Measurements from ENCODE around the gene TCF12.
"Not testable (repeated sequence)": the region's sequence is repeated elsewhere in the genome, so short reads cannot be mapped to it uniquely, and the experiment has no call there.

TCF12 gene

GRCh38 chr15:56982987-56983386 is 64.5 kb downstream of the TCF12 start:
- DNase-seq: no peak

GRCh38 chr15:56984681-56985481 is 66.4 kb downstream of the TCF12 start:
- no peak for DNase-seq

- no peak for DNase-seq
These were observed 67.4 kb downstream of the TCF12 start for GRCh38 chr15:56985856-56986255.

GRCh38 chr15:56987286-56987685 is 68.8 kb downstream of the TCF12 start:
- DNase-seq: no peak

GRCh38 chr15:56988219-56988618 is 69.8 kb downstream of the TCF12 start:
- no peak for DNase-seq

- no peak for DNase-seq
These were observed 71.0 kb downstream of the TCF12 start for GRCh38 chr15:56989411-56989924.

- no peak for DNase-seq
These were observed 72.6 kb downstream of the TCF12 start for GRCh38 chr15:56991017-56991416.

- DNase-seq: no peak
These were observed 74.3 kb downstream of the TCF12 start for GRCh38 chr15:56992725-56993124.

- DNase-seq: no peak
These were observed 75.8 kb downstream of the TCF12 start for GRCh38 chr15:56994280-56994679.

GRCh38 chr15:56996093-56996492 is 77.6 kb downstream of the TCF12 start:
- DNase-seq: no peak

GRCh38 chr15:56996746-56997470 is 78.5 kb downstream of the TCF12 start:
- no peak for DNase-seq

GRCh38 chr15:57003418-57003817 is 85.0 kb downstream of the TCF12 start:
- no peak for DNase-seq

GRCh38 chr15:57005244-57005643 is 86.8 kb downstream of the TCF12 start:
- no peak for DNase-seq

- DNase-seq: not testable (repeated sequence)
These were observed 89.4 kb downstream of the TCF12 start for GRCh38 chr15:57007797-57008196.

- no peak for DNase-seq
These were observed 92.3 kb downstream of the TCF12 start for GRCh38 chr15:57010724-57011123.

- DNase-seq: no peak
These were observed 94.1 kb downstream of the TCF12 start for GRCh38 chr15:57012556-57012955.

- DNase-seq: not testable (repeated sequence)
These were observed 96.5 kb downstream of the TCF12 start for GRCh38 chr15:57014896-57015295.

- DNase-seq: no peak
These were observed 96.9 kb downstream of the TCF12 start for GRCh38 chr15:57015360-57015759.

- no peak for DNase-seq
These were observed 97.5 kb downstream of the TCF12 start for GRCh38 chr15:57015897-57016296.

GRCh38 chr15:57017024-57017423 is 98.6 kb downstream of the TCF12 start:
- DNase-seq: no peak

- DNase-seq: no peak
These were observed 99.7 kb downstream of the TCF12 start for GRCh38 chr15:57018151-57018550.

GRCh38 chr15:57019496-57020160 is 101.2 kb downstream of the TCF12 start:
- DNase-seq: no peak

- no peak for DNase-seq
These were observed 107.0 kb downstream of the TCF12 start for GRCh38 chr15:57025264-57025926.

All from CD4-positive, alpha-beta T cell treated with Interleukin-15 for 1 hour (primary cell).